ENCODE data around the gene GRK3. TPM values are rescaled to one million over a fixed set of nuclear protein-coding genes. Genes with fewer than 3 reads are reported as not detected.

The GRK3 gene
- total and polyA plus RNA-seq, 2 donors (not counting 3 experiments of a cell fraction or from before 2014, with no cell fraction given) = 0.68 to 4.4 TPM

GRCh38 chr22:25673713-25674112 is 109.2 kb downstream of the GRK3 start:
- DNase-seq (ENCODE audit: low read depth, low spot score) (no peak), FAIRE-seq (no peak)
- no TSS peak for BruUV-seq (replicated peaks)
- TF ChIP-seq CTCF (IDR thresholded peaks at IDR 0.05; ENCODE audit: extremely low read depth in 1 of 2, insufficient read depth in 1 of 2, low read depth in 1 of 2, low read length in 2 of 2) = no peak
- TF ChIP-seq EZH2 (IDR thresholded peaks at IDR 0.05; ENCODE audit: borderline replicate concordance, low read depth, low read length, severe bottlenecking) = no peak
- no peak for TF ChIP-seq JUN (IDR thresholded peaks at IDR 0.05; ENCODE audit: borderline replicate concordance, insufficient read depth, insufficient read length, low read depth)
- TF ChIP-seq MAX (IDR thresholded peaks at IDR 0.05; ENCODE audit: insufficient read depth, insufficient read length) = no peak
- TF ChIP-seq FOS (IDR thresholded peaks at IDR 0.05; ENCODE audit: borderline replicate concordance, insufficient read depth, low read length) = no peak
- TF ChIP-seq POLR2AphosphoS5 (IDR thresholded peaks at IDR 0.05; ENCODE audit: insufficient read depth, low read depth, low read length) = no peak
- TF ChIP-seq POLR2A (IDR thresholded peaks at IDR 0.05; ENCODE audit: low read depth, low read length) = no peak
- no peak for TF ChIP-seq GATA2 (IDR thresholded peaks at IDR 0.05; ENCODE audit: insufficient read depth, insufficient read length, low read depth, low read length)
- no peak for TF ChIP-seq MYC (IDR thresholded peaks at IDR 0.05; ENCODE audit: low read depth, low read length)
- dilution Hi-C loops (cut with MboI; ENCODE audit: extremely low pct_ligation_motif_present, low sequenced_read_pairs) (no loop called here), intact Hi-C loops (cut with micrococcal nuclease) (no loop called here)
- Histone ChIP-seq H3K27ac (ENCODE audit: insufficient read depth, low read depth, low read length) (no peak overlapping the region), H3K4me3 (replicated peaks in 1 of 3; ENCODE audit: insufficient read depth in 1 of 3, low read depth in 1 of 3, low read length in 3 of 3) (no peak overlapping the region), H3K36me3 (ENCODE audit: control insufficient read depth in 2 of 2, extremely low read depth in 1 of 2, insufficient read depth in 2 of 2, low read length in 2 of 2) (no peaks in the 10 kb centered on the region), H3K4me2 (ENCODE audit: insufficient read depth, low read length) (no peak overlapping the region), H3K27me3 (ENCODE audit: control insufficient read depth in 2 of 2, insufficient read depth in 2 of 2, low read length in 2 of 2) (no peaks in the 10 kb centered on the region), H4K20me1 (replicated peaks; ENCODE audit: control insufficient read depth, extremely low read depth, insufficient read depth, low read length) (no peaks in the 10 kb centered on the region), H3K4me1 (ENCODE audit: control insufficient read depth, extremely low read depth, insufficient read depth, low read length) (no peaks in the 10 kb centered on the region), H3K9me3 (replicated peaks; ENCODE audit: control insufficient read depth, insufficient read depth, low read length) (no peaks in the 10 kb centered on the region), H3K79me2 (ENCODE audit: control insufficient read depth, insufficient read depth, low read length) (no peaks in the 10 kb centered on the region), H2AFZ (ENCODE audit: low read depth, low read length) (no peak overlapping the region), H3K9me1 (replicated peaks; ENCODE audit: control insufficient read depth, extremely low read depth, insufficient read depth, low read length) (no peaks in the 10 kb centered on the region), H3K9ac (replicated peaks; ENCODE audit: extremely low read depth, insufficient read depth, low read length) (no peak overlapping the region)
- ChIA-PET CTCF (interaction anchor here (1.6 to 1.7 kb wide), 2 partner anchors 29 to 99 kb away, joined by 4 read pairs; no protein-coding TSS in a partner anchor), POLR2A (no interaction called here)
